WTC11 (cell line): ENCODE measurements around the gene SEC22A. TPM values are rescaled to one million over a fixed set of nuclear protein-coding genes. Genes with fewer than 3 reads are reported as not detected.
A peak's percentile ranks its signal among the peaks of the same experiment; 100 is the strongest.

ENCODE experiments used
- E2F1 ChIP-seq: sonication (generic); formaldehyde crosslinking; IDR thresholded peaks from 2 replicates; pipeline ENCODE4 v1.8.0; 2022; ENCODE audit warnings: mild to moderate bottlenecking, missing genetic modification reagents
- ELF4 ChIP-seq: sonication (generic); formaldehyde crosslinking; IDR thresholded peaks from 2 replicates; pipeline ENCODE4 v1.8.1; 2022; ENCODE audit warnings: low read depth, mild to moderate bottlenecking, moderate library complexity, missing genetic modification reagents
- ETV6 ChIP-seq: sonication (generic); formaldehyde crosslinking; IDR thresholded peaks from 2 replicates; pipeline ENCODE4 v1.8.1; 2022; ENCODE audit warnings: mild to moderate bottlenecking, missing genetic modification reagents
- FOXP1 ChIP-seq: sonication (generic); formaldehyde crosslinking; IDR thresholded peaks from 2 replicates; pipeline ENCODE4 v1.8.0; 2022; ENCODE audit warnings: missing genetic modification reagents, mild to moderate bottlenecking, moderate library complexity, borderline replicate concordance
- IRF2 ChIP-seq: sonication (generic); formaldehyde crosslinking; IDR thresholded peaks from 2 replicates; pipeline ENCODE4 v1.8.0; 2022; ENCODE audit warnings: low read depth, missing genetic modification reagents, borderline replicate concordance
- KAT7 ChIP-seq: sonication (generic); formaldehyde crosslinking; IDR thresholded peaks from 2 replicates; pipeline ENCODE4 v1.8.1; 2023; ENCODE audit warnings: missing genetic modification reagents, mild to moderate bottlenecking, borderline replicate concordance
- MLX ChIP-seq: sonication (generic); formaldehyde crosslinking; IDR thresholded peaks from 2 replicates; pipeline ENCODE4 v1.8.1; 2023; ENCODE audit warnings: mild to moderate bottlenecking, missing genetic modification reagents, moderate library complexity
- MXD4 ChIP-seq: fragments of 250-450 bp; sonication (Bioruptor Pico); IDR thresholded peaks from 2 replicates; pipeline ENCODE4 v1.8.0; 2021; ENCODE audit warnings: mild to moderate bottlenecking, moderate library complexity, borderline replicate concordance
- MYBL2 ChIP-seq: sonication (generic); formaldehyde crosslinking; IDR thresholded peaks from 2 replicates; pipeline ENCODE4 v1.8.1; 2023; ENCODE audit warnings: mild to moderate bottlenecking, moderate library complexity, missing genetic modification reagents
- NR1H2 ChIP-seq: sonication (generic); formaldehyde crosslinking; IDR thresholded peaks from 2 replicates; pipeline ENCODE4 v1.9.0; 2021; ENCODE audit warnings: mild to moderate bottlenecking, moderate library complexity, missing genetic modification reagents
- RORB ChIP-seq: fragments of 250-450 bp; sonication (Bioruptor Pico); IDR thresholded peaks from 2 replicates; pipeline ENCODE4 v1.9.0; 2021; ENCODE audit warnings: mild to moderate bottlenecking
- SMAD3 ChIP-seq: sonication (generic); formaldehyde crosslinking; IDR thresholded peaks from 2 replicates; pipeline ENCODE4 v1.8.0; 2022; ENCODE audit warnings: missing genetic modification reagents, mild to moderate bottlenecking, borderline replicate concordance
- SOX15 ChIP-seq: fragments of 250-450 bp; sonication (Bioruptor Pico); IDR thresholded peaks from 2 replicates; pipeline ENCODE4 v1.9.0; 2021; ENCODE audit warnings: mild to moderate bottlenecking
- TEAD1 ChIP-seq: sonication (generic); formaldehyde crosslinking; IDR thresholded peaks from 2 replicates; pipeline ENCODE4 v1.8.0; 2022; ENCODE audit warnings: mild to moderate bottlenecking, missing genetic modification reagents
- ZNF219 ChIP-seq: sonication (generic); formaldehyde crosslinking; IDR thresholded peaks from 2 replicates; pipeline ENCODE4 v1.8.0; 2023; ENCODE audit warnings: missing genetic modification reagents, mild to moderate bottlenecking, borderline replicate concordance
- ZNF263 ChIP-seq: sonication (generic); formaldehyde crosslinking; IDR thresholded peaks from 2 replicates; pipeline ENCODE4 v1.8.1; 2022; ENCODE audit warnings: low read depth, mild to moderate bottlenecking, moderate library complexity, missing genetic modification reagents
- ZNF317 ChIP-seq: sonication (generic); formaldehyde crosslinking; IDR thresholded peaks from 2 replicates; pipeline ENCODE4 v1.8.1; 2023; ENCODE audit warnings: low read depth, mild to moderate bottlenecking, moderate library complexity, missing genetic modification reagents, borderline replicate concordance
- ZNF416 ChIP-seq: fragments of 250-450 bp; sonication (Bioruptor Pico); IDR thresholded peaks from 2 replicates; pipeline ENCODE4 v1.9.0; 2021; ENCODE audit warnings: mild to moderate bottlenecking, inconsistent platforms
- ZNF423 ChIP-seq: fragments of 250-450 bp; sonication (Bioruptor Pico); IDR thresholded peaks from 2 replicates; pipeline ENCODE4 v2.1.2; 2022; ENCODE audit warnings: mild to moderate bottlenecking, moderate library complexity
- total RNA-seq: library from RNA; stranded (reverse); gene quantifications from 3 replicates; pipeline ENCODE4 v1.2.3, GENCODE V29; 2021
- TF ChIP-seq, protein P1 (sequence below): sonication (generic); formaldehyde crosslinking; IDR thresholded peaks from 2 replicates; pipeline ENCODE4 v1.8.0; 2023; ENCODE audit warnings: mild to moderate bottlenecking, missing genetic modification reagents
- TF ChIP-seq, protein P2 (sequence below): sonication (generic); formaldehyde crosslinking; IDR thresholded peaks from 2 replicates; pipeline ENCODE4 v1.8.1; 2023; ENCODE audit warnings: mild to moderate bottlenecking, missing genetic modification reagents, moderate library complexity
- TF ChIP-seq, protein P3 (sequence below): sonication (generic); formaldehyde crosslinking; conservative IDR thresholded peaks from 2 replicates; pipeline ENCODE4 v1.8.1; 2022; ENCODE audit warnings: mild to moderate bottlenecking, missing genetic modification reagents
- TF ChIP-seq, protein P4 (sequence below): sonication (generic); formaldehyde crosslinking; IDR thresholded peaks from 2 replicates; pipeline ENCODE4 v1.8.0; 2023; ENCODE audit warnings: missing genetic modification reagents
- TF ChIP-seq, protein P5 (sequence below): sonication (generic); formaldehyde crosslinking; IDR thresholded peaks from 2 replicates; pipeline ENCODE4 v1.8.0; 2022; ENCODE audit warnings: mild to moderate bottlenecking, missing genetic modification reagents
- TF ChIP-seq, protein P6 (sequence below): sonication (generic); formaldehyde crosslinking; IDR thresholded peaks from 2 replicates; pipeline ENCODE4 v1.8.1; 2023; ENCODE audit warnings: mild to moderate bottlenecking, missing genetic modification reagents

Gene SEC22A
- total RNA-seq, 1 experiment from 2014 or later: 12.6 TPM

DNA sequence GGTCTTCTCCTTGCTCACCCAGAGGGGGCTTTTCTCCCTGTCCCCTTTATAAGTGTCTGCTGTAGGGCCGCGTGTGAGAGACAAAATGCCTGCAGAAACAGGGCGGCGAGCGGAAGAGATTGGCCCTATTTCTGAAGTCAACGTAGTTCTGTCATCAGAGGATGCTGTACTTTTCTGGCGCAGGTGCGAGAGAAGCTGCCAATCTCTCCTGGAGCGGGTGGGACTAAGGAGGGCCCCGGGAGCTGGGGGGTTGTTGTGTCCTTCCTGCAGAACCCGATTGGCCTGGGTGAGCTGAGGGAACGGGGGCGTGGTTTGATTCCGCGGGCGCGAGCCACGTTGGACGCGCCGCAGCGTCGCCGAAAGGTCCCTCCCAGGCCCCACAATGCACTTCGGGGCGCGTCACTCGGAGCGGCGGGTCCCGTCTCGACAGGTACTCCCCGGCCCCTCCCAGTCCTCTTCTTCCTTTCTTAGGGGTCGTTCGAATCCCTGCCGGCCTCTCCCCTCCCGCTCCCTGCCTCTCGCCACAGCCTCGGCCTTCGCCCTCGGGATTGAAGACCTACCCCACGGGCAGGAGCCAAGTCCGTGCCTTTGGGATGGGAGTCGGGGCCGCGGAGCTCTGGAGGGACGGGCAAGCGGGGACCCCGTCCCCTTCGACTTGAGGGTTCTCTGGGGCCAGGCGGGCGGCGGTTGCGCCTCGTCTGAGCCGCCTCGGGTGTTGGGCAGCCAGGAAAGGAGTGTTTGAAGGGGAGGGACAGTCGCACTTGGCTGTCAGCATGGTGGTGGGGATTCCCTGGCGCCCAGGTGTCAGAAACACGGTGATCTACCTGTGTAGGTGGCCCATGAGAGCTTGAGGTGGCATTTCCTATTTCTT lies at the start of gene SEC22A (continued):
- TF ChIP-seq, protein P1, sequence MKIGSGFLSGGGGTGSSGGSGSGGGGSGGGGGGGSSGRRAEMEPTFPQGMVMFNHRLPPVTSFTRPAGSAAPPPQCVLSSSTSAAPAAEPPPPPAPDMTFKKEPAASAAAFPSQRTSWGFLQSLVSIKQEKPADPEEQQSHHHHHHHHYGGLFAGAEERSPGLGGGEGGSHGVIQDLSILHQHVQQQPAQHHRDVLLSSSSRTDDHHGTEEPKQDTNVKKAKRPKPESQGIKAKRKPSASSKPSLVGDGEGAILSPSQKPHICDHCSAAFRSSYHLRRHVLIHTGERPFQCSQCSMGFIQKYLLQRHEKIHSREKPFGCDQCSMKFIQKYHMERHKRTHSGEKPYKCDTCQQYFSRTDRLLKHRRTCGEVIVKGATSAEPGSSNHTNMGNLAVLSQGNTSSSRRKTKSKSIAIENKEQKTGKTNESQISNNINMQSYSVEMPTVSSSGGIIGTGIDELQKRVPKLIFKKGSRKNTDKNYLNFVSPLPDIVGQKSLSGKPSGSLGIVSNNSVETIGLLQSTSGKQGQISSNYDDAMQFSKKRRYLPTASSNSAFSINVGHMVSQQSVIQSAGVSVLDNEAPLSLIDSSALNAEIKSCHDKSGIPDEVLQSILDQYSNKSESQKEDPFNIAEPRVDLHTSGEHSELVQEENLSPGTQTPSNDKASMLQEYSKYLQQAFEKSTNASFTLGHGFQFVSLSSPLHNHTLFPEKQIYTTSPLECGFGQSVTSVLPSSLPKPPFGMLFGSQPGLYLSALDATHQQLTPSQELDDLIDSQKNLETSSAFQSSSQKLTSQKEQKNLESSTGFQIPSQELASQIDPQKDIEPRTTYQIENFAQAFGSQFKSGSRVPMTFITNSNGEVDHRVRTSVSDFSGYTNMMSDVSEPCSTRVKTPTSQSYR (CRISPR knock-in tag): peak; percentile 76
- TF ChIP-seq, protein P2, sequence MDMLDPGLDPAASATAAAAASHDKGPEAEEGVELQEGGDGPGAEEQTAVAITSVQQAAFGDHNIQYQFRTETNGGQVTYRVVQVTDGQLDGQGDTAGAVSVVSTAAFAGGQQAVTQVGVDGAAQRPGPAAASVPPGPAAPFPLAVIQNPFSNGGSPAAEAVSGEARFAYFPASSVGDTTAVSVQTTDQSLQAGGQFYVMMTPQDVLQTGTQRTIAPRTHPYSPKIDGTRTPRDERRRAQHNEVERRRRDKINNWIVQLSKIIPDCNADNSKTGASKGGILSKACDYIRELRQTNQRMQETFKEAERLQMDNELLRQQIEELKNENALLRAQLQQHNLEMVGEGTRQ: peak; percentile 35; the same call in 1 of the 2 replicates
- TF ChIP-seq NR1H2 (CRISPR knock-in tag): no peak
- no peak for TF ChIP-seq TEAD1
- TF ChIP-seq, protein P3, sequence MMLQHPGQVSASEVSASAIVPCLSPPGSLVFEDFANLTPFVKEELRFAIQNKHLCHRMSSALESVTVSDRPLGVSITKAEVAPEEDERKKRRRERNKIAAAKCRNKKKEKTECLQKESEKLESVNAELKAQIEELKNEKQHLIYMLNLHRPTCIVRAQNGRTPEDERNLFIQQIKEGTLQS (CRISPR knock-in tag): no peak
- no peak for TF ChIP-seq SOX15 (CRISPR knock-in tag)
- TF ChIP-seq, protein P4, sequence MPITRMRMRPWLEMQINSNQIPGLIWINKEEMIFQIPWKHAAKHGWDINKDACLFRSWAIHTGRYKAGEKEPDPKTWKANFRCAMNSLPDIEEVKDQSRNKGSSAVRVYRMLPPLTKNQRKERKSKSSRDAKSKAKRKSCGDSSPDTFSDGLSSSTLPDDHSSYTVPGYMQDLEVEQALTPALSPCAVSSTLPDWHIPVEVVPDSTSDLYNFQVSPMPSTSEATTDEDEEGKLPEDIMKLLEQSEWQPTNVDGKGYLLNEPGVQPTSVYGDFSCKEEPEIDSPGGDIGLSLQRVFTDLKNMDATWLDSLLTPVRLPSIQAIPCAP: no peak
- no peak; the same call in 1 of the 2 replicates for TF ChIP-seq ETV6 (CRISPR knock-in tag)
- TF ChIP-seq MLX (CRISPR knock-in tag): no peak
- no peak for TF ChIP-seq ZNF317 (CRISPR knock-in tag)
- no peak; the same call in 1 of the 2 replicates for TF ChIP-seq FOXP1 (CRISPR knock-in tag)
- TF ChIP-seq, protein P5, sequence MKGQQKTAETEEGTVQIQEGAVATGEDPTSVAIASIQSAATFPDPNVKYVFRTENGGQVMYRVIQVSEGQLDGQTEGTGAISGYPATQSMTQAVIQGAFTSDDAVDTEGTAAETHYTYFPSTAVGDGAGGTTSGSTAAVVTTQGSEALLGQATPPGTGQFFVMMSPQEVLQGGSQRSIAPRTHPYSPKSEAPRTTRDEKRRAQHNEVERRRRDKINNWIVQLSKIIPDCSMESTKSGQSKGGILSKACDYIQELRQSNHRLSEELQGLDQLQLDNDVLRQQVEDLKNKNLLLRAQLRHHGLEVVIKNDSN (CRISPR knock-in tag): no peak; the same call in 1 of the 2 replicates
- no peak for TF ChIP-seq ELF4 (CRISPR knock-in tag)
- TF ChIP-seq ZNF416: no peak
- TF ChIP-seq, protein P6, sequence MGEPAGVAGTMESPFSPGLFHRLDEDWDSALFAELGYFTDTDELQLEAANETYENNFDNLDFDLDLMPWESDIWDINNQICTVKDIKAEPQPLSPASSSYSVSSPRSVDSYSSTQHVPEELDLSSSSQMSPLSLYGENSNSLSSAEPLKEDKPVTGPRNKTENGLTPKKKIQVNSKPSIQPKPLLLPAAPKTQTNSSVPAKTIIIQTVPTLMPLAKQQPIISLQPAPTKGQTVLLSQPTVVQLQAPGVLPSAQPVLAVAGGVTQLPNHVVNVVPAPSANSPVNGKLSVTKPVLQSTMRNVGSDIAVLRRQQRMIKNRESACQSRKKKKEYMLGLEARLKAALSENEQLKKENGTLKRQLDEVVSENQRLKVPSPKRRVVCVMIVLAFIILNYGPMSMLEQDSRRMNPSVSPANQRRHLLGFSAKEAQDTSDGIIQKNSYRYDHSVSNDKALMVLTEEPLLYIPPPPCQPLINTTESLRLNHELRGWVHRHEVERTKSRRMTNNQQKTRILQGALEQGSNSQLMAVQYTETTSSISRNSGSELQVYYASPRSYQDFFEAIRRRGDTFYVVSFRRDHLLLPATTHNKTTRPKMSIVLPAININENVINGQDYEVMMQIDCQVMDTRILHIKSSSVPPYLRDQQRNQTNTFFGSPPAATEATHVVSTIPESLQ (CRISPR knock-in tag): 0 out of 2 replicates have a peak, but pooled peaks have one; percentile 45
- TF ChIP-seq ZNF219: no peak
- TF ChIP-seq E2F1 (CRISPR knock-in tag): 0 out of 2 replicates have a peak, but pooled peaks have one; percentile 59
- no peak for TF ChIP-seq ZNF423 (CRISPR knock-in tag)
- no peak for TF ChIP-seq KAT7 (CRISPR knock-in tag)
- TF ChIP-seq MYBL2 (CRISPR knock-in tag): peak; percentile 67; the same call in 1 of the 2 replicates
- no peak for TF ChIP-seq ZNF263 (CRISPR knock-in tag)
- TF ChIP-seq MXD4: no peak
- TF ChIP-seq RORB (CRISPR knock-in tag): no peak
- peak; percentile 12; the same call in 1 of the 2 replicates for TF ChIP-seq SMAD3
- TF ChIP-seq IRF2 (CRISPR knock-in tag): no peak
